CD4-positive, alpha-beta T cell treated with Interleukin-15 for 4 hours (primary cell): ENCODE measurements around the gene DACT1.
A peak's percentile ranks its signal among the peaks of the same experiment; 100 is the strongest.

ENCODE experiments used
- DNase-seq: peaks from one replicate; pipeline ENCODE4 v3.0.0-alpha.2; 2020; ENCODE audit warnings: low spot score

DACT1 gene

DNA sequence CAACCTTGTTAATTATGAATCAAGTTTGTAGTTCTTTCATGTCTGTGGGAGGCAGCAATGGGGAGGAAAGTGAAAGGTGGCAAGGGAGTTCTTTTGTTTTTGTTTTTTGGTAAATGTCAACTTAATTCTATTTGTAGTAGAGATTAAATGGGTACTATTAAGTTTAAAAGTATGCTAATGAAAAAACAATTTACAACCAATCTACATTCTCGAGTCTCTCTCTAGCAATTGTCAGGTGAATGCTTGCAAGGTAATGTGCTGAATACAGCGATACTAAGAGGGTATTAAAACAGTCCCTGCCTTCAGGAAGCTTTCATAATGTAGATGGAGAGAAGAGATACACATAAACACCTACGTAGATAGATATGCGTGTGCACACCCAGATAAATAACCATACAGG is 1.6 kb upstream of the DACT1 start:
- DNase-seq = no peak

DNA sequence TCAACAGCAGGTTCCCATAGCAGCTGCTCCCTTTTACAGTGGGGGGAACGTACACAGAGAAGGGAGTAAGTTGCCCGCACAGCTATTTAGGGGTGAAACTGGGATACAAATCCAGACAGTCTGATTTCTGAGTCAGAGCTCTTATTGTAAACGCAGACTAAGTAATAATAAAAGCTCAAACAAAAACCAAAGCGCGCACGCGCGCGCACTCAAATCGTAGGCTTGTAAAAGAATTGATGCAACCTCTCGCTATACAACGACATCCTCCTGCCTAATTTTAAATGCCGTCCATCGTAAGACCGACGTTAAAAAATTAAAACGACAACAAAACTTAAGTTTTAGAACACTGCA is 747 bp upstream of the DACT1 start:
- peak; percentile 9 for DNase-seq

DNA sequence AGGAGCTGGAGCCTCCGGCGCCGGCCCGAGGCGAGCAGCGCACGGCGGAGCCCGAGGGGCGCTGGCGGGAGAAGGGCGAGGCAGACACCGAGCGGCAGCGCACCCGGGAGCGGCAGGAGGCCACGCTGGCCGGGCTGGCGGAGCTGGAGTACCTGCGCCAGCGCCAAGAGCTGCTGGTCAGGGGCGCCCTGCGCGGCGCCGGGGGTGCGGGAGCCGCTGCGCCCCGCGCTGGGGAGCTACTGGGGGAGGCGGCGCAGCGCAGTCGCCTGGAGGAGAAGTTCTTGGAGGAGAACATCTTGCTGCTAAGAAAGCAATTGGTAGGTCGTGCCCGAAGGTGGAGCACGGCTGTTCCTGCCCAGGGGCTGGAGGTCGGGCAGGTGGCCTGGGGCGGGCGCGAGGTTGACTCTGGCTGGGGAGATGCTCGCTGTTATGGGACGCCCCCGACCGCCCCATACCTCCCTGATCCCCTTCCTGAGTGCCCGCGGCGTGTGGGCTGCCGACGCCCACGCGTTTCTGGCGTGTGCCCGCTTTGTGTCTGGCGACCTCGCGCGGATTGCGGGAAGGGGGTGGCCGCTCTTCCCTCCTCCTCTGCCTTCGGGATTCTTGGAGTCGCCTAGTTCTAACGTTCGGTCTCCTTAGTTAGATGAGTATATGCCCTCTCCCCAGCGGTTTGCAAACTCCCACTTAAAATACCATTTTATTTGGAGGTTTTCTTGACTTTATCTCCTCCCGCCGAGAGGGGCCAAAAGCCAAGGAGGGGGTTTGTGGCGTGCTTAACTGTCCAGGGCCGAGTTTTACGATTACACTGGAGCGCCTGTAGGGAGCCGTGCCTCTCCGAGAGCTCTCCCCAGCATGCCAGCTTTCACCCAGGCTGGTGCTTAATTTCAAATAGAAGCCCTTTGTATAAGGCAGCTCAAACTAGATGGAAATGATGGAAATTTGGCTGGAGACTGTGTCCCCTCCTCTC is 752 bp downstream of the DACT1 start:
- no peak for DNase-seq

DNA sequence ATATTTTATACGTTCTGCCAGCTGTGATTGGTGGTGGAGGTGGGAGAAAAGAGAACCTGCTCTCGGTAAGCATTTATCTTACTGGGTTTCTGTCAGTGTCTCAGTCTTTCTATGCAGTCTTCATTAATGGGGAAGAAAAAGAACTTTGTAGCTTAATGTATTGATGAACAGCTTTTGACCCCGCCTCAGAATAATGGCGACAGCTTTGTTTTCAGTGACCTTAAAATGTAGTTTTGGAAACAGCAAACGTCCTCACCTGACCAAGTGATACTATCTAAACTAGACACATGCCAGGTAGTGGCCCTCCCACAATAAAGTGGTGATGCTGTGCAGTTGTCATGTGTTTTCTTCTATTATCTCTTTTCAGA is 1.4 kb downstream of the DACT1 start:
- no peak for DNase-seq

DNA sequence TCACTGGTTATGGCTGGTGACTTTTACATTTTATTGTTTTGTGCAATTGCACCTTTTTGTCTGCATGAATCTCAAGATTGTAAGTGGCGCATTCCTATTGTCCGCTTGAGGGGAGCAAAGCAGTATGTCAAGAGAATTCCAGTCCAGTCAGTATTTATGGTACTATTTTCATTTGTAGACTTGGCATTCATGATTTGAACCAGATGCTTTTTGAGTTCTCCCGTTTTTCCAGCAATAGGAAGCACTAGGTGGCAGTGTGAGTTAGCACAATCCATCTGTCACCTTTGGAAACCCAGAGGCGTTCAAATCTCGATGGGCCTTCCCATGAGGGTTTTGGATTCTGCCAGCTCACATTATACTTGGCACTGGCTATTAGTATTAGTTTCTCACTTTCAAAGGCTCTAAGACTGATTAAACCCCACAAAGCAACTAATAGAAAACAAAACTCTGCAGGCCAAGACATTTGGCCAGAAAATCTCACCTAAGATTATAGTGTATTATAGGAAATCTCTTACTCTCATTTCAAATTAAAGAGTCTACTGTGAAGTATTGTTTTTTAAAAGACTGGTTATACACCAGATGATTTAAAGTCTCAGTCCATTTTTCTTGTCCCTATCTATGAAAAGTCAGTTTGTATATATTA is 2.2 kb downstream of the DACT1 start:
- DNase-seq = no peak

DNA sequence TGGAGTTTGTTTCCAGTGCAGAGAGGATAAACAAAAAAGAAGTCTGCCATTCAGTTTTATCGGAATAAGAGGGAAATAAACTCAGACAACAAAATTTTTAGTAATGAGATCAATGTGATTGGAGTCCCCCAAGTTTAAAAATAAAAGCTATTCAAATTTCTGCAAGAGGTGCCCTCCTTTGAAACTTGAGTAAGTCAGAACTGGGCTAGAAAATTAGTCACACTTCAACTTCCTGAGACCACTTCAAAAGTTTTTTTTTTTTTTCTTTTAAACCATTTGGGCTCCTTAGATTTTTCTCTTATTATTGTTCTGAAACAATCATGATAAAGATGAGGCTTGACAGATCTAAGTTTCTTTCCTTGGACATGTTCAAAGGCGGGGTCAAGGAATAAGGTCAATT is 3.2 kb downstream of the DACT1 start:
- no peak for DNase-seq

DNA sequence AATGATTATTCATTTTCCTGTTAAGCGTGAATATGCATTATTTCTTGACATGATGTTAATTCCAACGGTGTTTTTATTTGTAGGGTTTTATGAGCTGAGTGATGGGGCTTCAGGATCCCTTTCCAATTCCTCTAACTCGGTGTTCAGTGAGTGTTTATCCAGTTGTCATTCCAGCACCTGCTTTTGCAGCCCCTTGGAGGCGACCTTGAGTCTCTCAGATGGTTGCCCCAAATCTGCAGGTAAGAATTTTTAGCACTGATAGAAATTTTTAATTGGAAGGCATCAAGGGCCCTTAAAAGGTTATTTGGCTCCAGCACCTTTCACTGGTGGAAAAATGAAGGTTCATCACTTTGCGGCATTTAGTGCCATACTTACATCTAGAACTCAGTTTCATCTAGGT is 3.7 kb downstream of the DACT1 start:
- DNase-seq = no peak

DNA sequence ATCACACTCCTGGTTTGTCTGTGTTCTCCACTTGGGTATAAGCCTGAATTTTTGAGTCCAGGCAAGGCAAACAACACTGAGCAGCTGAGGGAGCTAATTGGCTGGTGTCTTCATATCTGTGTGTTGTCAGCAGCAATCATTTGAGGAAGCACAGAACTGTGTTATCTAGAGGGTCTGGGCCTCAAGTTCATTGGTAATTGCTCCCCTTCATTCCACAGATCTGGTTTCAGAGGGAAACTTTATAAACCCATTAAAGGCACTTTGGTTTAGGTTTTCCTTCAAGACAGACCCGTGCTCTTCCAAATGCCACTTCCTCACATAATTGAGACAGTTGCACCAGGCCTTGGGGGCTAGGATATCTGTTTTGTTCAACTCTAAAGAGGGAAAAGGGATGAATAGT is 5.6 kb downstream of the DACT1 start:
- DNase-seq = no peak

DNA sequence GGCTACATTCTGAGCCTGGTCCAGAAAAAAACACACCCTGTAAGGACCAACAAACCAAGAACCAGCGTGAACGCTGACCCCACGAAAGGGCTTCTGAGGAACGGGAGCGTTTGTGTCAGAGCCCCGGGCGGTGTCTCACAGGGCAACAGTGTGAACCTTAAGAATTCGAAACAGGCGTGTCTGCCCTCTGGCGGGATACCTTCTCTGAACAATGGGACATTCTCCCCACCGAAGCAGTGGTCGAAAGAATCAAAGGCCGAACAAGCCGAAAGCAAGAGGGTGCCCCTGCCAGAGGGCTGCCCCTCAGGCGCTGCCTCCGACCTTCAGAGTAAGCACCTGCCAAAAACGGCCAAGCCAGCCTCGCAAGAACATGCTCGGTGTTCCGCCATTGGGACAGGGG is 7.9 kb downstream of the DACT1 start:
- no peak for DNase-seq

DNA sequence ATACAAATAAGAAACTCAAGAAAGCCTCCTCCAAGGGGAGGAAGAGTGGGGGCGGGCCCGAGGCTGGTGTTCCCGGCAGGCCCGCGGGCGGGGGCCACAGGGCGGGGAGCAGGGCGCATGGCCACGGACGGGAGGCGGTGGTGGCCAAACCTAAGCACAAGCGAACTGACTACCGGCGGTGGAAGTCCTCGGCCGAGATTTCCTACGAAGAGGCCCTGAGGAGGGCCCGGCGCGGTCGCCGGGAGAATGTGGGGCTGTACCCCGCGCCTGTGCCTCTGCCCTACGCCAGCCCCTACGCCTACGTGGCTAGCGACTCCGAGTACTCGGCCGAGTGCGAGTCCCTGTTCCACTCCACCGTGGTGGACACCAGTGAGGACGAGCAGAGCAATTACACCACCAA is 8.7 kb downstream of the DACT1 start:
- DNase-seq = no peak

DNA sequence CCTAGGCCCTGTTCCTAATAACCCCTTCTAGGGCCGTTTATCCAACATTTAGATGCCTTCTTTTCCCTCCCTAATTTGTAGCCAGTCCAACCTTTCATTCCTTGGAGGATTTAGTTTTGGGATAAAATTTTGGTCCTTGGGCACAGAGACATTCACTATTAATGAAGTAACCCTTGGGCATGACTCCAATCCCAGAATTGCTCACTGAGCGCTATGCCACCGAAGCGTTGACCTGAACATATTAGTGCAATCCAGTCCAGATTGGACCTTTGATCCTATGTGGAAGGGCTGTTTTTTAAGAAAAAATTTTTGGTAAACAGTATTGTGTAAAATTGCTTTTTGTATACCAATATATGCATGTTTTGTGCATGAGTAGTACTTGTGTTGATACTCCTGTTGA is 10.0 kb downstream of the DACT1 start:
- no peak for DNase-seq

DNA sequence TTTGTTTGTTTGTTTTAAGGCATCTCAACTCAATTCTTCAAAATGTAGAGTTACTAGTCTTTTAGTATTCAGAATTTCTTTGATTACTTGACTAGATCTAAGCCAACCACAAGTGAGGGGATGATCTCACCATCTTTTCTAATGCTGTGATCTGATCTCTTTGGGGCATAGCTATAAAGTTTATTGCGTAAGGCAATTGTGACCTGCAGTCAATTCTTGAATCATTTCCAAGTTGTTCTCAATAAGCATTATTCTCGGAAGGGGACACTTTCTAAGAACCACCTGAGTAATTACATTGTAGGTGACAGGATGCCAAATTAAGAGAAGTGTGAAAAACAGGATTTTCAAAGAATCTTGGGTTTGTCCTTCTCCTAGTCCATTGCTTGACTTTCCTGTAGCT is 13.1 kb downstream of the DACT1 start:
- peak; percentile 2 for DNase-seq

DNA sequence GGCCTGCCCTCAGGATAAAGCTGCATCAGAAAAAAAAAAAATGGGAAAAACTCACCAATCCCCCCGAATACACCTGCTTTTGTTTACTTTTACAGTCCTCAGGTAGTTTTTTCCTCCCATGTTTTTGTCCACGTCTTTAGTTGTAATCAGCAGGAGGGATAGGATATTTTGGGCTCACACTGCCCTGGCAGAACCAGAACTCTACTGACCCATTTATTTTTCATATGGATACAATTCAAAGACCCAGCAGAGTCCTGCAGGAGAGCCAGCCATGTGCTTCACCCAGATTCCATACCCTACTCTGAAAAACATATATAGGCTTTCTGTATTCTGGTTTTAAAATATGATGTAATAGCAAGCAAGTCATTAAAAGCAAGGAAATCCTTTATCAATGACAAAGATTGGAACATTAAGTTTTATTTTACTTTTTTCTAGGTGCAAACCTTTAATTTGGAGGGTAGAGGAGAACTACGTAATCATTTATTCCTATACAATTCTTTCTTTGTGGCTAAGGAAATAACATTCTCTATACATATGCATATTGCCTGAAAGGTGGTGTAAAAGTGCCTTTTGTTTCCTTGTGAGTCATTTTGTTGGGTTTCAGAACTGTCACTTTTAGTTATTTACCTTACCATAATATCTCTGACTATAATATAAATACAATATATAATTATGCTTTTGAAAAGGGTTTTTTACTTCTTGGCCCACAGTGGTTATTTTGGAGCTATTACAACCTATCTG is 19.1 kb downstream of the DACT1 start:
- no peak for DNase-seq

DNA sequence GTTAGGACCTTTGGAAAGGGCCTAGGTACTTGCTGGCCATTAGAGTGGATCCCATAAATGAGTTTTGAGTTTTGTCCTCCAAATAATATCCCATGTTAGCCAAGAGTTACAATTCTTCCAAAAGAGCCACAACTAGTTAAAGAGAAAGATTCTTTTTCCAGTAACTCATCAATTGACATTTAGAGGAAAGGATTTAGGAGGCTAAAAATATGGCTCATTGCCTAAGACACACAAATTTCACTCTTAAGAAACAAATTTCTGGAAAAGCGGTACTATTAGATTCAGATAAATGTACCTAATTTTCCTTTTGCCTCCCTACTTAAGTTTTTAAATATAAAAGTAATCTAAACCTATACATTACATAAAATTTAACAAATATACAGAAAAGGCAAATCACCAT is 21.3 kb downstream of the DACT1 start:
- DNase-seq = no peak

DNA sequence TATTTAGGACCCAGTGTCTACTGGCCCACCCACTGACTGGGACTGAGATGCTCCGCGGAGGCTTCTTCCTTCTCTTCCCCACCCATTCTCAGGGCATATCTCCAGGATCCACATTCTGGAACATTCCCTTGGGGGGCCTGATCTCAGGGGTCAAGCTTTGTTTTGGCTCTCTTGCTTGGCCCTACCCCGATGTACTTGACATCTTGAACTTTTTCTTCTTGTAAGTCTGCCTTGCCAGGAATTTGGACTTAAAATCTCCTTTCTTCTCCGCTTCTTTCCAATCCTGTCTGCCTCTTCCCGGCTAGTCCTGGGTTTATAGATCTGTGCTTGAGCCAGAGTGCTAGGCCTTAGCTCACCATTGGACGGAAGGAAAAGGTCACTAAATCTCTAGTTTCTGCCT is 22.1 kb downstream of the DACT1 start:
- DNase-seq = no peak

DNA sequence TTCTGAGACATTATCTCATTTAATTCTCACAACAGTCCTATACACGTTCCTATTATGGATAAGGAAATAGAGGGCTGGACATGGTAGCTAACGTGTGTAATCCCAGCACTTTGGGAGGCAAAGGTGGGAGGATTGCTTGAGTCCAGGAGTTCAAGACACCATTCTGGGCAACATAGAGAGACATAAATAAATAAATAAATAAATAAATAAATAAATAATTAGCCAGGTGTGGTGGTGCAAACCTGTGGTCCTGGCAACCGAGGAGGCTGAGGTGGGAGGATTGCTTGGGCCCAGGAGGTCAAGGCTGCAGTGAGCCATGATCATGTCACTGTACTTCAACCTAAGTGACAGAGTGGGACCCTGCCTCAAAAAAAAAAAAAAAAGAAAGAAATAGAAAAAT is 22.6 kb downstream of the DACT1 start:
- no peak for DNase-seq

DNA sequence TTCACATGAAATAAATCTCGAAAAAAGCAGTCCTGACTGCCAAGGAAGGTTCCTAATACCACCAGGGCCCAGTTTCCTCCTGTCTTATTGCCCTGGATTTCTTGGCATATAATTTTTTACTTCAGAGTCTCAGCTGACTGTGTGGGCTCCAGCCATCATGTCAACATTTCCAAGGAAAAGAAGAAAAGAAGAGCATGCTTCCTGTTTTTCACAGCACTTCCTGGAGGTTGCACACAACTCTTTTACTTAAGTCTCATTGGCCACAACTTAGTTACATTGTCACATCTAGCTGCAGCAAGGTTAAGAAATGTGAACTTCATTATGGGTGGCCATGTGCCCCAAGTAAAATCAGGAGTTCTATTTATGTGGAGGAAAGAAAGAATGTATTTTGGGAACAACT is 24.3 kb downstream of the DACT1 start:
- DNase-seq = no peak

DNA sequence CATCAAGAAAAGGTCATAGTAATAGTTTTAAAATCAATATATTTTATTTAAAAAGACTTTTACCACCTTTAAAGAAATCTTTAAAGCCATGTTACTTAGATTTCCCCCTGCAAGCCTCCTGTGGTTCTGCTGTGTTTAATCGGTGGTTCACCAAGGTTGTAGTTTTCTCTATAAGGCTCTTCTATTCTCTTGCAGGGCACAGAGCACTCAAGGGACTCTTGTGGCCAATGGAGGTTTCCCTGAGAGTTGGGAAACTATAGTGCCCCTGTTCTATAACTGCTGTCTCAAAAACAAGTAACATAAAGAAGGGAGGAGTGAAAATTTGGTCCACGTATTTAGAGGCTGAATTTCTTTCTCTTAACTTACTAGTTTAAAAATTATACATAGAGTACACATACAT is 25.0 kb downstream of the DACT1 start:
- DNase-seq = no peak

DNA sequence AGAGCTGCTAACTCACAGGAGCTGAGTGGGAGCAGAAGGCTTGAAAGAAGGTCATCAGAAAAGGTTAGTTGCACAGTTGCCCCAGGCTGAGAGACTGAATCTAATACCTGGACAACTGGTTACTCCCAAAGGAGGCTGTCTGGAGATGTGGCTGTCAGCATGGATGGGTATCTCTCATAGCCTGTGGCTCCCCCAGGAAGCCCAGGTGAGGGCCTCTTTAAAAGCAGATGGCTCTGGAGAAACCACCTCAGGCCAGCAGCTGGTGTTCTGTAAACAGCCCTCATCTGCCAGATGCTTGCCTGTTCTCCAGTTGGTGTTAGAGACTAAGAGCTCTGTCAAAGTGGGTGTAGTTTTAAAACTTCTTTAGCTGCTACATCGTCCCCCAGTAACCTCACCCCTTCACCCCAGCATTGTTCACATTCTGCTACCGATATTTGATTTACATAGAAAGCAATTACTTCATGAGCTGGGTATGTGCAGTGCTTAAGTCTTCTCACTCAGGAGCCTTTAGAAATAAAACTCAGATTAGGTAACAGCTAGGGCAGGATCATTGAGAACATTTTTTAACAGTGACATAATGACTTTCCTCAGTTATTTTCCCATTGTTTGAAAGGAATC is 25.8 kb downstream of the DACT1 start:
- DNase-seq = no peak

DNA sequence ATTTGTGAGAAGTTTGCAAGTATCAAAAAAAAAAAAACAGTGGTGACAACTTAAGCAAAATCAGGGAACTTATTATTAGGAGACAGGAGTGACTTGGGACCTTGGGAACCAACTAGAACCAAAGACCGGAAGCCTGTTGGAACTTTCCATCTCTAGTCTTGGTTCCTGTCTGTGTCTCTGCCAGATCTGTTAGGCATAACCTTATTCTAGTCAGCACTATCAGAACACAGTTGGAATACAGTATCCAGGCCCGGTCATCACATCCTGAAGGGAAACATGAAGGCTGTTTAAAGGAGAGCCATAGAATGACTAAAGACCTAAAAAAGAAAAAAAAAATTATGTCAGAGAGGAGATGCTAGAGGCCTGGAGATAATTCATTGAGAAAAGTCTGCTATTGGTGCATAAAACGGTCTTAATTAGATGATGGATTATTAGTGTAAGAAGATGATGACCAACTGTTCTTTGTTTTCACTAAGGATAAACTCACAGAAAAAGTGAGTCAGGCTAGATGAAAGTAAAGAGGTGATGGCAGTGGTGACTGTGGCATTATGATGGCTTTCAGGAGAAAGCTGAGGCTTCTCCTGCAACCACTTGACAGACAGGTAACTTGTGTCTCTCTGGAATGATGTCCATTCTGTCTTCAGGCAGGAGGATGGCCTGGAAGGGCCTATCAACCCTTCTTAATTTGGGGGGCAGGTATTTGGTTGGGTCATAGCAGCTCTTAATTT is 28.2 kb downstream of the DACT1 start:
- no peak for DNase-seq

DNA sequence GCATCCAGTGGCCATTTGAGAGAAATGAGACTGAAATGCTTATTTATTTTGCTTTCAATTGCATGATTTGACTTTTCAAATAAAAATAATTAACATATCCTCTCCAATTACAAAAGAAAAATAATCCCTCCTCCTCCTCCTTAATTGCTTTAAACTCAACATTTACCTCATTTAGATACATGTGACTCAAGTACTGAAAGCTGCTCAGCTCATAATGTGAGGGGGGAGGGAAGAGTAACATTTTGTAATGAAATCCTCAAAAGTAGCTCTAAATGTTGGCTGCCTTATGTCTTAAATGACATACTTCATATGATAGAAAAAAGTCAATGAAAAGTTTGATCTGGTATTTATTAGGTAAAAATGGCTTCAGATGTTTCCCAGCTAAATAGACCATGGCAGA is 29.0 kb downstream of the DACT1 start:
- no peak for DNase-seq

DNA sequence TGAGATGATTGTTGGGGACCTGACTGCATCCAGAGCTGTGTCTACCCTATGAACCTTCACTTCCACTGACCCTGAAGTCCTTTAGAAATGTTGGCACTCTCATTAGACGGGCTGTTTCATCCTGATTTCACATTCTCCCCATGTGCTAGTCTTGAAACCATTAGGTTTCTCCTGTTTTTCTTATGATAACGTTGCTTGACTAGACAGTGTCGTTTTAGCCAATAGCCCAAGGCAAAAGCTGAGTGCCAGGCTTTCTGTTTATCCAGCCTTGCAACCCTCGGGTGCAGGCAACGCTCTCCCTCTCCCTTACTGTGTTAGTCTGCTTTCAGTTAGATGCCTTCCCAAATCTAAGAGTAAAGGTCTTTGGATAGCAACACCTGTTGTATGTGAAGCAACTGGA is 30.1 kb downstream of the DACT1 start:
- DNase-seq = no peak
